NCI-H82 treated with DMSO at 0.1 percent for 48 hours (cell line): ENCODE measurements around the gene SYNGR2.
"Not testable (repeated sequence)": the region's sequence is repeated elsewhere in the genome, so short reads cannot be mapped to it uniquely, and the experiment has no call there.

Source experiments
- DNase-seq: peaks from one replicate; lab custom pipeline; 2025; ENCODE audit not compliant: unreplicated experiment; lab: John Stamatoyannopoulos, UW

The SYNGR2 gene

DNA sequence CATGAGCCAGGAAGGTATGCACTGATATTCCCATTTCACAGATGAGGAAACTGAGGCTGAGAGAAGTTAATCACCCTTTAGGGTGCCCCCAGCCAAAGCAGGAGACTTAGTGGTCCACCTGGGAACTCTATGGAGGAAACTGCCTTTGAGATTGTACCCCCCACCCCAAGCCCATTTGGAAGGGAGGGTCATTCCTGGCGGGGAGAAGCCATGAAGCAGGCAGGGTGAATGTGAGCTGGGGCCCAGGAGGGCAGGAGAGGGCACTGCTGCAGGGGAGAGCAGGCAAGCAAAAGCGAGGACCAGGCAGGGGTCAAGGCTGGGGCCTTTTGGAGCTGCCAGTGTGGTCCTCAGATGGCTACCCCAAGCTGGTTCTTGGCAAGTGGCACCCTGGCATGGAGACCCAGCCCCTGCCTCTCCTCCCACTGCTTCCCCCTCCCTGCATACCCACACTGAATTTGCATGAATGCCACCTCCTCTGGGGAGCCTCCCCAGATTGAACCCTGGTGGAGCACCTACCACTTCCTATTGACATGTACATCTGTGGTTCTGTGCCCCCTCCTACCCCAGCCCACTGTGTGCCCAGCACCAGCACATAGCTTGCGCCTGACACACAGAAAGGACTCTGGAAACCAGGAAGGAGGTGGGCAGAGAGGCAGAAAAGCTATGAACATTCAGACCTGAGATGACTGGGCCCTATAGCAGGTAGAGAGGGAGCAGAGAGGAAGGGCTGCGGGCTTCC, 38.9 kb upstream of the SYNGR2 start:
- DNase-seq, result no peak

DNA sequence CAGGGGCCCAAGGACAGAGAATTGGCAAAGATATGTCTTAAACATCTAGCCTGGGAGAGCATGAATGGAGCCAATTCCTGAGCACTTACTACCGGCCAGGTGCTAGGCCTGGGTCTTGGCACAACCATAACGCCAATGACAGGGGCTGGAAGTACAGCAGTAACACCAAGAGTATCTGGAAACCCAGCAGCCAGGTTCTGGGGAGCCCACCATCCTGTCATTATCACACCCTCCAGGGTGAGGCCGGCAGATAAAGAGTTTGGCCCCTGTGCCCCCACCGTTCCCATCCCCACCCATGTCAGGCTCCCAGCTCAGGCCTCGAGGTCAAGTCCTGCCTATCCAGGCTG, 38.3 kb upstream of the SYNGR2 start:
- no peak for DNase-seq

DNA sequence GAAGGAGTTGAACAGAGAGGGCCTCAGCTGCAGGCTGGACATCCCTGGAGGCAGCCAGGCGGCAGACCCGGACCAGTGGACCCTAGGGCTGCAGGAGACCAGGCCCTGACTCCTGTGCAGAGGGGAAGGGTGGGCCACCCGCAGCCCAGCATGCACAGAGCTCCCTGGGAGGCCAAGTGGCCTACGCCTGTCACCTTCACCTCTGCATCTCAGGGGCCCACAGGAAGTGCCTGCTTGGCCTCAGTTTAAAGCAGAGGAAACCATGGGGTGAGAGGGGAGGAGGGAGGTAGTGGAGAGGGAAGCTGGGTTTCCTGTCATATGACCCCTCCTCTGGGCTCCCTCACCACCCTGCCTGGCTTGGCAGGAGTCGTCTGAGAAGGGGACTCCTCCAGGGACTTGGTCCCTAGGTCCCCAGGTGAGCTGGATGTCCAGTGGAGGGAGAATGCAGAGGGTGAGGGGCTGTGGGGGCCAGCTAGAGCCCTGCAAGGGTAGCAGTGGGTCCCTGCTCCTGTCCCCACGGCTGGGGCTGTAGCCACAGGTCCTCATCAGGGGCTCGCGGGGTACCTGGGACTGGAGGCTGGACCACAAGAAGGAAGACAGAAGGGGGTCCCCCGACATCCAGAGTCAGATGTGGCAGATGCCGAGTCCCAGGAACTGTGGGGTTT, 37.8 kb upstream of the SYNGR2 start, which contains the start of gene TMC8:
TMC8 (plus strand) TSS at position 335 of the 665 bp plus-strand sequence. CDS start 818 bp downstream, outside the sequence.
- no peak for DNase-seq

DNA sequence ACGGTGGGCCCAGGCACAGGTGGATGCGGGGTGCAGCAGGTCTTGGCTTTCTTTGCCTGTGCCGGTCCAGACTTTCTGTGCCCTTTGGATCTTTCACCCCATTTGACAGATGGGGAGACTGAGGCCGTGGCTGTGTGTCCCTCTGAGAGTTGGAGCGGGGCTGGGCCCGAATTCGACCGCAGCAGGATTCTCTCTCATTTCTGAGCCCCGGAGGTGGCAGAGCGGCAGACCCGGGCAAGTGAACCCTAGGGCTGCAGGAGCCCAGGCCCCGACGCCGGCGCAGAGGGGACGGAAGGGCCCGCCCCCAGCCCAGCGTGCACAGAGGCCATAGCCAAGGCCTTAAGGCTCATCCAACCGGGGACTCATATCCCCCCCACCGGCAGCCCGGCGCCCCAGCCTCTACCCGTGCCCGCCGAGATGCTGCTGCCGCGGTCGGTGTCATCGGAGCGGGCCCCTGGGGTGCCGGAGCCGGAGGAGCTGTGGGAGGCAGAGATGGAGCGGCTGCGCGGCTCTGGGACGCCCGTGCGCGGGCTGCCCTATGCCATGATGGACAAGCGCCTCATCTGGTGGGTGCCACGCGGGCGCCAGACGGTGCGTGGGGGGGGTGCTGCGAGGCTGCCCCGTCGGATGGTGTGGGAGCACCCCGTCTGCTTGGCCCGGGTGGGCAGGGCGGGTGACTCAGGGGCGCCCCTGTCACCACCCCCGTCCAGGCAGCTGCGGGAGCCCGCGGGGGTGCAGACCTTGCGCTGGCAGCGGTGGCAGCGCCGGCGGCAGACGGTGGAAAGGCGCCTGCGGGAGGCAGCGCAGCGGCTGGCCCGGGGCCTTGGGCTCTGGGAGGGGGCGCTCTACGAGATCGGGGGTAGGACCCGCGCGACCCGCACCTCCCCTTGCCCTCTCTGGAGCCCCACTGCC, 37.0 kb upstream of the SYNGR2 start:
- DNase-seq, result no peak

DNA sequence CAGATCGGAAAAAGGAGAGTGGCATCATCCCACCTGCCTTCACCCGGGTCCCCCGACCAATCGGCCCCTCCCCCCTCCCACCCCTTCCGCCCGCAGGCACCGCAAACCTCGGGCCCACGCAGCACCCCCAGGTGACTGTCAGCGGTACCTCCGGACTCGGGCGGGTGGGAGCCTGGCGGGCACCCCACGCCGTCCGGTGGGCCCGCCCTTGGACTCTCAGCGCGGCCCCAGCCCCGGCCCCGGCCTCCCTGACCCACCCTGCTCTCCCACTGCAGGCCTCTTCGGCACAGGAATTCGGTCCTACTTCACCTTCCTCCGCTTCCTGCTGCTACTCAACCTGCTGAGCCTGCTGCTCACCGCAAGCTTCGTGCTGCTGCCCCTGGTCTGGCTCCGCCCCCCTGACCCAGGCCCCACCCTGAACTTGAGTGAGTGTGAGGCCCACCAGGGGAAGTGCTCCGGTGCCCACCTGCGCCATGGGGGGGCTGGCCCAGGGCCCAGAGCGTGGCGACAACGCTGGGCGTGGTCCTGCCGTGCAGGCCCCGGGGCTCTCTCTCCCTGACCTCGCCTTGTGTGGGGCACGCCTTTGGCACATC, 36.2 kb upstream of the SYNGR2 start:
- DNase-seq, result no peak

DNA sequence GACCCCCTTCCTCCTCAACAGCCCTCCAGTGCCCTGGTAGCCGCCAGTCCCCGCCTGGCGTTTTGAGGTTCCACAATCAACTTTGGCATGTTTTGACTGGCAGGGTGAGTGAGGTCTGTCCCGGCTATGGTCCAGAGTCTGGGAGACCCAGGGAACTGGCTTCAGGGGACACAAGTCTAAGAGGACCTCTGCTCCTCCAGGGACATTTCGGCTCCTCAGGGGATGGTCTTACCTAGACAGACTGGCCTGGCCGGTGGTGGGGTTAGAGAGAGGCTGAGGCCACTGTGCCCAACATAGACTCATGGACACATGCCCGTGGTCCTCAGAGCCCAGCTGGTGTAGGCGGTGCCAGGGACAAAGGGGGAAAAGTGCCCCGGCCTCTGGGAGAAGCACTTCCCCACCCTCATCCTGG, 35.6 kb upstream of the SYNGR2 start:
- no peak for DNase-seq

DNA sequence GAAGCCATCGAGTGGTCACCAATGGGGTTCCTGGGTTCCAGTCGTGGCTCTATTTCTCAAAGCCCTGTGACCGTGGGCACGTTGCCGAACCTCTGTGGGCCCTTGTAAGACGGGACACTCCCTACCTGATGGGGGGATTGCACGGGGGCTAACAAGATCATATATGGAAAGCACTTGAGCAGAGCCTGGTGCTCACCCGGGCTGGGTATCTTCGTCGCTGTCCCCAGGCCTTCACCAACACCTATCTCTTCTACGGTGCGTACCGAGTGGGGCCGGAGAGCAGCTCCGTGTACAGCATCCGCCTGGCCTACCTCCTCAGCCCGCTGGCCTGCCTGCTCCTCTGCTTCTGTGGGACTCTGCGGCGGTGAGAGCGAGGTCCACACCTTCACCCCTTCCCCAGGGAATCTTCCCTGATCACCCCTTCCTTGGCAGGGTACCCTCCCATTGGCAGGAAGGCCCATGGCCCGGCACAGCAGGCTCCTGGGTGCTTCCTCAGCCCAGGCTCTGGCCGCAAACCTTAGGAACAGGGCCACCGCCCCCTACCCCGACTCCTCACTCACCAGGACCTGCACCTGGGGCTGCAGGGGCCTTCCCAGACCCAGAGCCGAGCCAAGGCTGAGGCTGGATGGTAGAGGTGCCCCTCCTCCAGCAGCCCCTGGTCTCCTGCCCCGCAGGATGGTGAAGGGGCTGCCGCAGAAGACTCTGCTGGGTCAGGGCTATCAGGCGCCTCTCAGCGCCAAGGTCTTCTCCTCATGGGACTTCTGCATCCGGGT, 35.0 kb upstream of the SYNGR2 start:
- DNase-seq, result no peak

DNA sequence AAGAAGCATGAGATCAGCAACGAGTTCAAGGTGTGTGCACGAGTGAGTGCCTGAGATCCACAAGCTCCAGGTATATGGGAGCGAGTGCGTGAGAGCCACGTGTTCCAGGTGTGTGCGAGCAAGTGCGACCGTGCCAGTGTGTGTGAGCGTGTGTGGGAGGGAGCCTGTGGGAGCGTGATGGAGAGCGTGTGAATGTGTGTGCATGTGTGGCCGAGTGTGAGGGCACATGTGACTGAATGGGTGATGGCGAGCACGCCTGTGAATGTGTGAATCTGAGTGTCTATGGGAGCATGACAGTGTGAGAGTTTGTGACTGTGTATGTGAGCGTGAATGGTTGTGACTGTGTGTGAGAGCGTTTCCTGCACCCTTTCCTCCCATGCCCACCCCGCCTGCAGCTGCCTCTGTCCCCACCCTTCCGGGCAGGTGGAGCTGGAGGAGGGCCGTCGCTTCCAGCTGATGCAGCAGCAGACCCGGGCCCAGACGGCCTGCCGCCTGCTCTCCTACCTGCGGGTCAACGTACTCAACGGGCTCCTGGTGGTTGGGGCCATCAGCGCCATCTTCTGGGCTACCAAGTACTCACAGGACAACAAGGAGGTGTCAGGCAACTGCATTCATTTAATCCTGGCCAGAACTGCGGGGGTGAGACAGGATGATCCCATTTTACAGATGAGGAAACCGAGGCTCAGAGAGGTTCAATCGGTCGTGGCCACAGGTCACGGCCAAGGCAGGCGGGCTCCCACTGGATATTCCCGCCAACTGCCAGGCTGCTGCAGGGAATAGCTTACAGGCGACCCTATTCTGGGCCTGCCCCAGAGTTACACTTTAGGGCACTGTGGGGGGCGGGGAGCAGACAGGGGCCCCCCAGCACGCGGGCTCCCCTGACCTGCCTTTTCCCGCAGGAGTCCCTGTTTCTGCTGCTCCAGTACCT, 34.1 kb upstream of the SYNGR2 start:
- DNase-seq, result peak; percentile 31

DNA sequence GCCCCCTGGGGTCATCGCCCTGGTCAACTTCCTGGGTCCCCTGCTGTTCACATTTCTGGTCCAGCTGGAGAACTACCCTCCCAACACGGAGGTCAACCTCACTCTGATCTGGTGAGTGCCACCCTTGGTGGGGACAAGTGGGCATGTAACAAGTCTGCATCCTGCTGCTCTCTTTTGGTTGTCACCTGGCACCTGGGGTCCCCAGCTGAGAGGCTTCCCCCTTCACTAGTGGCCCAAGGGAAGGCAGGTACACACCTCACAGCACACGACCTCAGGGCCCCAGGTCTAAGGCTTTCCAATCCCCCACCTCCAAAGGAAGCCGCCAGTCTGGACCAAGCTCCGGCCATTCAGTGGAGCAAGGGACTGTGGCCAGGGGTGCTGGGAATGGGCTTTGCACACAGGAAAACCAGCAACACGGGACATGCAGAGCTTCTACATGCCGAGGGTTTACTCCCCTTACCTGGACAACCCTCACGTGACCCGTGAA, 33.4 kb upstream of the SYNGR2 start:
- no peak for DNase-seq

DNA sequence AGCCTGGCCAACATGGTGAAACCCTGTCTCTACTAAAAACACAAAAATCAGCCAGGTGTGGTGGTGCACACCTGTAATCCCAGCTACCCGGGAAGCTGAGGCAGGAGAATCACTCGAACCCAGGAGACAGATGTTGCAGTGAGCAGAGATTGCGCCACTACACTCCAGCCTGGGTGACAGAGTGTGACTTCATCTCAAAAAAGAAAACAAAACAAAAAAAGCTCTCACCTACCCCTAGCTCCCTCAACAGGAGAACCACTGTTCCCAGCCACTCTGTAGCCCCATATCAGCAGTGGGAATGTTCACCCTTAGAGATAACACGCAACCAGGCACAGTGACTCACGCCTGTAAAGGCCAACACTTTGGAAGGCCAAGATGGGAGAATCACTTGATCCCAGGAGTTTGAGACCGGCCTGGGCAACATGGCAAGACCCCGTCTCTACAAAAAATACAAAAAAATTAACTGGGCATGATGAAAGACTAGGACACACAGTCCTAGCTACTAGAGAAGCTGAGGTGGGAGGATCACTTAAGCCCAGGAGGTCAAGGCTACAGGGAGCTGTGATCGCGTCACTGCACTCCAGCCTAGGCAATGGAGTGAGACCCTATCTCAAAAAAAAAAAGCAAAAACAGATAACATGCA, 32.4 kb upstream of the SYNGR2 start:
- no peak for DNase-seq

DNA sequence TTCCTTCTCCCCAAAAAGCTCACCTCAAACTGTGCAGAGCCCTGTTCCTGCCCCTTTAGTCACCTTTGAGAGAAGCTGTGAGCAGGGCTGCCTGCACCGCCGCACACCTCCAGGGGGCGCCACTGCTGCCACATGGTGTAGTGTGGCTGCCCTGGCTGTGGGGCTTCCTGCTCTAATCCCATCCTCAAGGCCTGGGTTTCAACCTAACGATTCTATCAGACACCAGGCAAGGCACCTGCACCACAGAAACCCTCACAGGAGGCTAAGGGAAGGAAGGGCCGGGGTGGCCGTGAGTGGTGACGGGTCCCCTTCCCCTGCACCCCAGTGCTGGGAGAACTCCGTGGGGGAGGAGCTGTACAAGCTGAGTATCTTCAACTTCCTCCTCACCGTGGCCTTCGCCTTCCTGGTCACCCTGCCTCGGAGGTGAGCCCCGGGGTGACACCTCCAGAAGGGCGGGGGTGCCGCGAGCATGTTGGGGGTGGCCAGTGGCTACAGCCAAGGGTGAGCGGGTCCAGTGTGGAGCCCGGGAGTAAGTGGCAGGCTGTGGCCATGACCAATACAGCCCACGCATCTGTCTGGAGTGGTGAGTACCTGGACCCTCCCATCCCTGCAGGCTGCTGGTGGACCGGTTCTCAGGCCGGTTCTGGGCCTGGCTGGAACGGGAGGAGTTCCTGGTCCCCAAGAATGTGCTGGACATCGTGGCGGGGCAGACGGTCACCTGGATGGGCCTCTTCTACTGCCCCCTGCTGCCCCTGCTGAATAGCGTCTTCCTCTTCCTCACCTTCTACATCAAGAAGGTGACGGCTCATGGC, 30.8 kb upstream of the SYNGR2 start:
- no peak for DNase-seq

DNA sequence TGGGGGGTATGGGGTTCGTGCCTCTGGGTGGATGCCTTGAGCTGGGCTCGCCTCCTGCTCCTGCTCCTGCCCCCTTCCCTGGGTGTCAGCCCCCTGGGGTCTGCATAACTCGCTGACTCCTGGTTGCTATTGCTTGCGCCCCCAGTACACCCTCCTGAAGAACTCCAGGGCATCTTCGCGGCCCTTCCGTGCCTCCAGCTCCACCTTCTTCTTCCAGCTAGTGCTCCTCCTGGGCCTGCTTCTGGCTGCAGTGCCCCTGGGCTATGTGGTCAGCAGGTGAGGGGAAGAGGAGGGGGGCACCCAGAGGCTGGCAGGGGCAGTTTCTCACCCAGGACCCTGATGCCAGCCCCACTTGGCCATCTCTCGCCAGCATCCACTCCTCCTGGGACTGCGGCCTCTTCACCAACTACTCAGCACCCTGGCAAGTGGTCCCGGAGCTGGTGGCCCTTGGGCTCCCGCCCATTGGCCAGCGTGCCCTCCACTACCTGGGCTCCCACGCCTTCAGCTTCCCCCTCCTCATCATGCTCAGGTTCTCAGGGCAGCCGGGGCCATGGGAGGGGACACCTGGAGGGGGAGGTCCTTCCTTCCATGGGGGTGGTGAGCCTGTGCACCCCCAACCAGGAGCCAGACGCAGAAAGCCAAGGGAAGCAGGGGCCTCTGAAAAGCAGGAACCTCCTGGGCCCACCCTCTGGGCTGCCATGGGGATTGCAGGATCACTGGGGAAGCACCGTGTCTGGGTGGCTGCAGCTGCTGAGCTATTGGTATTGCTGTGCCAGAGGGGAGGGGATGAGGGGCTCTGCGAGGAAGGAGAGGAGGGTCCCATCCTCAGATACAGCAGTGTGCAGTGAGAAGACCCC, 29.9 kb upstream of the SYNGR2 start:
- DNase-seq, result no peak

DNA sequence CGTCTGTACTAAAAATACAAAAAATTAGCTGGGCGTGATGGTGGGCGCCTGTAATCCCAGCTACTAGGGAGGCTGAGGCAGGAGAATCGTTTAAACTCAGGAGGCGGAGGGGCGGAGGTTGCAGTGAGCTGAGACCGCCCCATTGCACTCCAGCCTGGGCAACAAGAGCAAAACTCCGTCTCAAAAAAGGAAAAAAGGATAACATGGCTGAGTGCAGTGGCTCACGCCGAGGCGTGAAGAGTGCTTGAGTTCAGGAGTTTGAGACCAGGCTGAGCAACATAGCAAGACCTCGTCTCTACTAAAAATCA, 28.6 kb upstream of the SYNGR2 start:
- DNase-seq, result not testable (repeated sequence)

DNA sequence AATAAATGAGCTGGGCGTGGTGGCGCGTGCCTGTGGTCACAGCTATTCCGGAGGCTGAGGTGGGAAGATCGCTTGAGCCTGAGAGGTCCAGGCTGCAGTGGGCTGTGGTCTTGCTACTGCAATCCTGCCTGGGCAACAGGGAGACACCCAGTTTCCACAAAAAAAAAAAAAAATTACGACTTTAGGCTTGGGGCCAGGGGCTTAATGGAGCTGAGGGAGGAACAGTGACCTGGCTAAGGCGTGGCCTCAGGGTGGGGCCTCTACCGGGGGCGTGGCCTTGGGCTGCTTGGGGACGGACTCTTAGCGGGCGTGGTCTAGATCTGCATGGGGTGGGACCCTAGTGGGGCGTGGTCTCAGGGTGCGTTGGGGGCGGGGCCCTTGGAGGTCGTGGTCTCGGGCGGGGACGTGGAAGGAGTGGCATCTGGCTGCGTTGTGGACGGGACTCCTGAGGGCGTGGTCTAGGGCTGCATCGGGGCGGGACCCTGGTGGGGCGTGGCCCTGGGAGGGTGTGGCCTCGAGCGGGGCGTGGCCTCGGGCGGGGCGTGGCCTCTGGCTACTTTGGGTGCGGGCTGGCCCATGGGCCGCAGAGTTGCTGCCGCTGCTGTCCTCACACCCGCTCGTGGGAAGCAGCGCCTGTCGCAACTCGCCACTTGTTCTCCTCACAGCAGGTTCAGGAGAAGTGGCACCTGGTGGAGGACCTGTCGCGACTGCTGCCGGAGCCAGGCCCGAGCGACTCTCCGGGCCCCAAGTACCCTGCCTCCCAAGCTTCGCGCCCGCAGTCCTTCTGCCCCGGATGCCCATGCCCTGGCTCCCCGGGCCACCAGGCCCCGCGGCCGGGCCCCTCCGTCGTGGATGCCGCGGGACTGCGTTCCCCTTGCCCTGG, 28.0 kb upstream of the SYNGR2 start:
- DNase-seq, result peak; percentile 98

DNA sequence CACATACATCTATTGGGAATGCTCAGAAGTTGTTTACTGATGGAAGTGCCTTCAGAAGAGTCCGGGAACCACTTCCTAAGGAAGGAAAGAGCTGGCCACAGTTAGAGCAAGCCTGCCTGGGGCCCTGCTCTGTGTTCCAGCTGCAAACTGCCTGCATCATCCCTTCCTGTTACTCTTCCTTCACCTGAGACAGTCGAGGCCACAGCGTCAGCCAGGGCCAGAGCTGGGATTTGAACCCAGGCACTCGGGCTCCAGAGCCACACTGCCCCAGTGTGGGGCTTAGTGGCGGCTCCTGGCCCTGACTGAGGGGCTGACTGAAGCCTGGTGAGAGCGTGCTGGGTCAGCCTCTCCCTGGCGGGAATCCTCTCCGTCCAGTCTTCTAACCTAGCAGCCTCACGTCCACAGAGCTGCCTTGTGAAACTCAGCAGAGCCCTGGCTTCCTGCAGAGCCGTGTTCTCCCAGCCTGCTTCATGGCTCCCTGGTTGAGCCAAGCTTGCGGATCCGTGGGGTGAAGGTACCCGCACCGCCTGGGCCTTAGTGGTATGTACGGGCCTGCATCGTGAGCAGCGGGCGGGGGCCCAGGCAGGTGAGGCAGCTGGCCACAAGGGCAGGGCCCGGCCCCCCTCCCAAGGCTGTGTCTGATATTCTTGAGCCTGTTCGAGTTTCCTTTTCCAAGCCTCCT, 26.8 kb upstream of the SYNGR2 start:
- DNase-seq, result no peak
